Caco-2 (cell line): Measurements from ENCODE around the gene RAB12. TPM values are rescaled to one million over a fixed set of nuclear protein-coding genes. Genes with fewer than 3 reads are reported as not detected.
A peak's percentile ranks its signal among the peaks of the same experiment; 100 is the strongest.

Source experiments
- BruUV-seq: library from RNA; stranded (reverse); fragments of 400-500 nt; replicated peaks from 2 replicates; lab custom pipeline; 2021; lab: Mats Ljungman, UMichigan
- CTCF ChIA-PET: fragments of 300-600 bp; sonication (Branson Sonifier 250); formaldehyde crosslinking; loops from one replicate; lab custom pipeline; 2022; ENCODE audit warnings: antibody characterized with exemption; lab: Charles Lee
- POLR2A ChIA-PET: fragments of 300-600 bp; sonication (Branson Sonifier 250); formaldehyde crosslinking; loops from one replicate; lab custom pipeline; 2022; ENCODE audit warnings: antibody characterized with exemption; lab: Charles Lee
- DNase-seq, 2 experiments: peaks; one replicate each; pipeline versions ENCODE4 v3.0.0 to v3.0.0-alpha.2; 2020 to 2022
- H3K27me3 ChIP-seq: replicated peaks from 2 replicates; pipeline ENCODE4 v1.6.0; 2011; ENCODE audit warnings: low read length; ENCODE audit not compliant: control insufficient read depth, insufficient read depth
- H3K36me3 ChIP-seq: 2 replicates; pipeline ENCODE4 v1.5.1; 2011; ENCODE audit warnings: low read length; ENCODE audit not compliant: control insufficient read depth, insufficient read depth
- H3K4me1 ChIP-seq: fragments of 250-450 bp; sonication (Bioruptor Pico); 2 replicates; pipeline ENCODE4 v1.5.1; 2020; ENCODE audit warnings: mild to moderate bottlenecking
- H3K4me3 ChIP-seq: 2 replicates; pipeline ENCODE4 v1.5.1; 2011; ENCODE audit warnings: low read depth, mild to moderate bottlenecking, control low read depth, low read length
- H3K9me3 ChIP-seq: fragments of 250-450 bp; sonication (Bioruptor Pico); 2 replicates; pipeline ENCODE4 v1.5.1; 2020; ENCODE audit warnings: mild to moderate bottlenecking, moderate library complexity
- H3K27ac Mint-ChIP-seq: one replicate; pipeline ENCODE4 v1.8.0; 2022; ENCODE audit warnings: mixed read lengths; ENCODE audit not compliant: unreplicated experiment
- H3K27me3 Mint-ChIP-seq: one replicate; pipeline ENCODE4 v1.8.0; 2022; ENCODE audit warnings: mixed read lengths; ENCODE audit not compliant: insufficient read depth, unreplicated experiment
- H3K36me3 Mint-ChIP-seq: one replicate; pipeline ENCODE4 v1.8.0; 2022; ENCODE audit warnings: mild to moderate bottlenecking, mixed read lengths; ENCODE audit not compliant: insufficient read depth, unreplicated experiment
- H3K4me1 Mint-ChIP-seq: one replicate; pipeline ENCODE4 v1.8.0; 2022; ENCODE audit warnings: low read depth, mixed read lengths; ENCODE audit not compliant: unreplicated experiment
- H3K4me3 Mint-ChIP-seq: one replicate; pipeline ENCODE4 v1.8.0; 2022; ENCODE audit warnings: mild to moderate bottlenecking, moderate library complexity, mixed read lengths; ENCODE audit not compliant: unreplicated experiment
- H3K9me3 Mint-ChIP-seq: one replicate; pipeline ENCODE4 v1.8.0; 2022; ENCODE audit warnings: mixed read lengths; ENCODE audit not compliant: unreplicated experiment
- intact Hi-C: fragments of 100-400 bp; cut with micrococcal nuclease; formaldehyde crosslinking; loops from one replicate; pipeline ENCODE4 v1.10.0; 2022; ENCODE audit not compliant: unreplicated experiment
- total RNA-seq: library from RNA; stranded (reverse); gene quantifications from 2 replicates; pipeline ENCODE4 v1.2.3, GENCODE V29; 2022
- TF ChIP-seq, protein P1 (sequence below), 2 experiments: fragments of 200-600 bp in 1 of 2; IDR thresholded peaks; 1 replicate in 1 of 2; 2 replicates in 1 of 2; pipeline versions ENCODE4 v1.5.1 to v1.8.0; 2011 to 2022; ENCODE audit warnings: antibody characterized with exemption in 1 of 2, control low read depth in 1 of 2, inconsistent platforms in 1 of 2, low read depth in 1 of 2, low read length in 1 of 2, mild to moderate bottlenecking in 1 of 2, moderate library complexity in 1 of 2; ENCODE audit not compliant: insufficient read depth in 1 of 2, severe bottlenecking in 1 of 2, unreplicated experiment in 1 of 2

RAB12 gene
- total RNA-seq, 1 experiment from 2014 or later, result 42.8 TPM

DNA sequence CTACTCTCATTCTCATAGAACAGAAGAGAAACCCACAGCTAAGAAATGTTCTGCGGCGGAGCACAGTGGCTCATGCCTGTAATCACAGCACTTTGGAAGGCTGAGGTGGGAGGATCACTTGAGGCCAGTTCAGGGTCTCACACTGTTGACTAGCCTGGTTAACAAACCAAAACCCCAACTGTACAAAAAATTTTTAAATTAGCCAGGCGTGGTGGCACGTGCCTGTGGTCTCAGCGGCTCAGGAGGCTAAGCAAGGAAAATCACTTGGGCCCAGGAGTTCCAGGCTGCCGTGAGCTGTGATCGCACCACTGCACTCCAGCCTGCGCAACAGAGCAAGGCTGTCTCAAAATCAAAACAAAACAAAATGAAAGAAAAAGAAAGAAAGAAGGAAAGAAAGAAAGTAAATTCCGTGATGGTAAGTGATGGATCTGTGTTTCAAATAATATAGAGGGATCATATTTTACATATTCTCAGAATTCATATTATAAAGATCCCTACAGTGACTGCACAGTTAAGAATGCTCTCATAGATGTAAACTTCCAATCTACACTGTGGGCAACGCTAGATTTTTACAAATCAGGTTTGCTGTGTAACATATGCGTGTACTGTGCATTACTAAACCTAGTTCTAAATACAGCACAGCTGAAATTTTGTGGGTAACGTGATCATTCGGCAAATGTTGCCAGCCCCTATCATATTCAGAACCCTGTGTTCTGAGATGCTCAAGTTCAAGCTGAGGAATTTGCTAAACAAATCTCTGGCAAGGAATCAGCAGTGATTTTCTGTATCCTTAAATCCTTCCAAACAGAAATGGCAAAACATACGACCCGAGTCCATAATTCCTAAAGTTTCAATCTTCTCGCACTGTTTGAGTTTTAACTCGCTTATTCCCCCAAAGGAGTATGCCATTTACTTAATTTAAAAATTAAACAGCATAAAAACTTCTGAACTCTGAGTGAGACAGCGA, 1.2 kb upstream of the RAB12 start:
- intact Hi-C loops, result no loop called here
- H3K27me3 Mint-ChIP-seq, result peaks cover 3% of the 10 kb centered on the region
- H3K9me3 Mint-ChIP-seq, result no peaks in the 10 kb centered on the region
- H3K4me1 Mint-ChIP-seq, result peaks cover 16% of the 10 kb centered on the region
- no peaks in the 10 kb centered on the region for H3K9me3 ChIP-seq
- H3K4me3 Mint-ChIP-seq, result peak overlapping the region; percentile 72
- ChIA-PET CTCF (no interaction called here), POLR2A (no interaction called here)
- no peaks in the 10 kb centered on the region for H3K27me3 ChIP-seq
- no peaks in the 10 kb centered on the region; the same call in 1 of the 2 replicates for H3K36me3 ChIP-seq
- no peak overlapping the region for H3K27ac Mint-ChIP-seq
- DNase-seq, result no peak
- BruUV-seq, result no TSS peak
- TF ChIP-seq, protein P1, sequence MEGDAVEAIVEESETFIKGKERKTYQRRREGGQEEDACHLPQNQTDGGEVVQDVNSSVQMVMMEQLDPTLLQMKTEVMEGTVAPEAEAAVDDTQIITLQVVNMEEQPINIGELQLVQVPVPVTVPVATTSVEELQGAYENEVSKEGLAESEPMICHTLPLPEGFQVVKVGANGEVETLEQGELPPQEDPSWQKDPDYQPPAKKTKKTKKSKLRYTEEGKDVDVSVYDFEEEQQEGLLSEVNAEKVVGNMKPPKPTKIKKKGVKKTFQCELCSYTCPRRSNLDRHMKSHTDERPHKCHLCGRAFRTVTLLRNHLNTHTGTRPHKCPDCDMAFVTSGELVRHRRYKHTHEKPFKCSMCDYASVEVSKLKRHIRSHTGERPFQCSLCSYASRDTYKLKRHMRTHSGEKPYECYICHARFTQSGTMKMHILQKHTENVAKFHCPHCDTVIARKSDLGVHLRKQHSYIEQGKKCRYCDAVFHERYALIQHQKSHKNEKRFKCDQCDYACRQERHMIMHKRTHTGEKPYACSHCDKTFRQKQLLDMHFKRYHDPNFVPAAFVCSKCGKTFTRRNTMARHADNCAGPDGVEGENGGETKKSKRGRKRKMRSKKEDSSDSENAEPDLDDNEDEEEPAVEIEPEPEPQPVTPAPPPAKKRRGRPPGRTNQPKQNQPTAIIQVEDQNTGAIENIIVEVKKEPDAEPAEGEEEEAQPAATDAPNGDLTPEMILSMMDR (IDR thresholded peaks at IDR 0.05; ENCODE audit: insufficient read depth in 1 of 2, low read depth in 1 of 2, low read length in 1 of 2, severe bottlenecking in 1 of 2, unreplicated experiment in 1 of 2), result no peak
- H3K4me1 ChIP-seq, result peaks cover 8% of the 10 kb centered on the region
- H3K36me3 Mint-ChIP-seq, result no peaks in the 10 kb centered on the region
- H3K4me3 ChIP-seq, result no peak overlapping the region

DNA sequence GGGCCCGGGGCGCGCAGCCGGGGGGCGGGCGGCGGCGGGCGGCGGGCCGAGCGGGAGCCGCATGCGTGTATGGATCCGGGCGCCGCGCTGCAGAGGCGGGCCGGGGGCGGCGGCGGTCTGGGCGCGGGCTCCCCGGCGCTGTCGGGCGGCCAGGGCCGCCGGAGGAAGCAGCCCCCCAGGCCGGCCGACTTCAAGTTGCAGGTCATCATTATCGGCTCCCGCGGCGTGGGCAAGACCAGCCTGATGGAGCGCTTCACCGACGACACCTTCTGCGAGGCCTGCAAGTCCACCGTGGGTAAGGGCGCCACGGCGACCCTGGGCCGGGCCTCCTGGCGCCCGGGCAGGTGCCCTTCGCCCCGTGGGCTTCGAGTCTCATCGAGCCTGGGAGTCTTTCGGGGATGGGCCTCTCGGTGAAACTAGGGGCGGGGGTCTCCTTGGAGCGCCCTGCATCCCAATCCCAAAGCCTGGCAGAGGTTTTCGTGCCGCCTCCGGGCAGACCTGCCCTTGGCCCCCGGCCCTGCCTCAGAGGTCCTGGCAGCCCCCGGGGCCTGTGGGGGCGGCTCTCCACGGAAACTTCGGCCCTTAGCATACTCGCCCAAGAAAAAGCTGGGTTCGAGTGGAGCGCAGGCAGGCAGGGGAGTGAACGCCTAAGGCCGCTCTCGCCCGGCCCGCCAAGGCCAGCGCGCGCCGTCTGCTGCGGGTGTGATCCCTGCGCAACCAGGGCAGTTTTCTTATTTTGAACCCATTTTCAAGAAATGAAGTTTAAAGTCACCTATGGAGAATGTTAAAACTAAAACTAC, 622 bp downstream of the RAB12 start:
- POLR2A ChIA-PET, result no interaction called here
- peaks cover 16% of the 10 kb centered on the region for H3K4me1 Mint-ChIP-seq
- Histone ChIP-seq H3K9me3 (no peaks in the 10 kb centered on the region), H3K27me3 (no peaks in the 10 kb centered on the region), H3K36me3 (no peaks in the 10 kb centered on the region; the same call in 1 of the 2 replicates), H3K4me1 (peaks cover 8% of the 10 kb centered on the region), H3K4me3 (peak overlapping the region; percentile 73)
- peaks cover 4% of the 10 kb centered on the region for H3K36me3 Mint-ChIP-seq
- intact Hi-C loops, result no loop called here
- BruUV-seq, result no TSS peak
- peak in 1 of 2 experiments; percentile 25 for DNase-seq
- peaks cover 2% of the 10 kb centered on the region for H3K27me3 Mint-ChIP-seq
- H3K9me3 Mint-ChIP-seq, result no peaks in the 10 kb centered on the region
- H3K4me3 Mint-ChIP-seq, result peak overlapping the region; percentile 72
- H3K27ac Mint-ChIP-seq, result no peak overlapping the region
- CTCF ChIA-PET, result interaction anchor here (0.6 to 1.2 kb wide), 3 partner anchors 48 to 177 kb away, joined by 3 to 5 read pairs (median 3); no protein-coding TSS in a partner anchor
- TF ChIP-seq, protein P1 (IDR thresholded peaks at IDR 0.05; ENCODE audit: insufficient read depth in 1 of 2, low read depth in 1 of 2, low read length in 1 of 2, severe bottlenecking in 1 of 2, unreplicated experiment in 1 of 2), result no peak

DNA sequence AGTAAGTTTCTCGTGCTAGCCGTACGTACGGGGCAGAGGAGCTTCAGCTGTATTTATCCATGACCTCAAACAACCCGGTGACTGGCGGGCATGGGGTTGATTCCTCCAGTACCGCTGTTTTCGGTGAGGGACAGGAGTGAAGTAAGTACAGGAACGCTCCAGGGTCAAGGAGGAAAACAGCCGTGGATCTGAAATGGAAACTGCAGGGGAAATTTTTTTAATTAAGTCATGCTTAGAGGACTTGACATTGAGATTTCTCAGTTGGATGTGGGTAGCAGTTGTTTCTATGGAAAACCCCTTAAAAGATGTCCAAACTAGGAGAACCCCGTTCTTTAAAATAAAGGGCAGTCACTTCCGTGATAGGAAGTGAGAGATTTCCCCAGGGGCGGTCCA, 1.2 kb downstream of the RAB12 start:
- no peaks in the 10 kb centered on the region for H3K9me3 Mint-ChIP-seq
- DNase-seq, result no peak
- Histone ChIP-seq H3K27me3 (no peaks in the 10 kb centered on the region), H3K4me1 (peaks cover 8% of the 10 kb centered on the region), H3K9me3 (no peaks in the 10 kb centered on the region), H3K4me3 (peak overlapping the region; percentile 73), H3K36me3 (no peaks in the 10 kb centered on the region; the same call in 1 of the 2 replicates)
- ChIA-PET POLR2A (no interaction called here), CTCF (no interaction called here)
- peaks cover 16% of the 10 kb centered on the region for H3K4me1 Mint-ChIP-seq
- H3K27ac Mint-ChIP-seq, result no peak overlapping the region
- intact Hi-C loops, result no loop called here
- peaks cover 2% of the 10 kb centered on the region for H3K27me3 Mint-ChIP-seq
- TF ChIP-seq, protein P1 (IDR thresholded peaks at IDR 0.05; ENCODE audit: insufficient read depth in 1 of 2, low read depth in 1 of 2, low read length in 1 of 2, severe bottlenecking in 1 of 2, unreplicated experiment in 1 of 2), result no peak
- BruUV-seq, result TSS peak; percentile 27
- peak overlapping the region; percentile 72 for H3K4me3 Mint-ChIP-seq
- H3K36me3 Mint-ChIP-seq, result peaks cover 7% of the 10 kb centered on the region
